Naive thymus-derived CD4-positive, alpha-beta T cell (primary cell): ENCODE measurements around the gene CTTNBP2NL. TPM values are rescaled to one million over a fixed set of nuclear protein-coding genes. Genes with fewer than 3 reads are reported as not detected.
A peak's percentile ranks its signal among the peaks of the same experiment; 100 is the strongest.

Experiments
- ATAC-seq: fragments of 150-1000 bp; cut with Tn5 transposase; 2 replicates; pipeline ENCODE4 v1.10.0; 2021; ENCODE audit warnings: mild to moderate bottlenecking, moderate library complexity
- CTCF ChIA-PET: fragments of 350-600 bp; sonication (Branson Sonifier 250); formaldehyde crosslinking; loops from one replicate; lab custom pipeline; 2021; ENCODE audit warnings: antibody characterized with exemption; lab: Charles Lee
- POLR2A ChIA-PET: fragments of 350-600 bp; sonication (Branson Sonifier 250); formaldehyde crosslinking; loops from one replicate; lab custom pipeline; 2021; ENCODE audit warnings: antibody characterized with exemption, inconsistent platforms; lab: Charles Lee
- DNase-seq, 9 donors: peaks; one replicate each; pipeline versions ENCODE4 v3.0.0 to v3.0.0-alpha.2; 2020 to 2022; ENCODE audit warnings: mixed read lengths in 1 of 9
- H3K27ac ChIP-seq: one replicate; pipeline ENCODE4 v1.7.0; 2013; ENCODE audit warnings: mild to moderate bottlenecking, low read depth, low read length, moderate library complexity
- H3K27me3 ChIP-seq, 2 donors: one replicate each; pipeline ENCODE4 v1.7.0; 2013; ENCODE audit warnings: low read length in 2 of 2, mild to moderate bottlenecking in 2 of 2, moderate library complexity in 2 of 2; ENCODE audit not compliant: control insufficient read depth in 2 of 2, insufficient read depth in 2 of 2
- H3K36me3 ChIP-seq, 3 experiments: 1 replicate in 2 of 3; 2 replicates in 1 of 3; pipeline ENCODE4 v1.7.0; 2013; ENCODE audit warnings: low read length in 3 of 3, mild to moderate bottlenecking in 3 of 3, moderate library complexity in 1 of 3; ENCODE audit not compliant: insufficient read depth in 3 of 3, control insufficient read depth in 2 of 3
- H3K4me1 ChIP-seq, 2 donors: one replicate each; pipeline ENCODE4 v1.7.0; 2013; ENCODE audit warnings: low read length in 2 of 2, mild to moderate bottlenecking in 2 of 2, moderate library complexity in 1 of 2; ENCODE audit not compliant: control insufficient read depth in 2 of 2, insufficient read depth in 2 of 2
- H3K4me3 ChIP-seq: 2 replicates; pipeline ENCODE4 v1.7.0; 2013; ENCODE audit warnings: mild to moderate bottlenecking, low read length
- H3K9me3 ChIP-seq, 3 experiments: 1 replicate in 2 of 3; 2 replicates in 1 of 3; pipeline ENCODE4 v1.7.0; 2013; ENCODE audit warnings: low read length in 3 of 3; ENCODE audit not compliant: control insufficient read depth in 2 of 3
- H3K27ac Mint-ChIP-seq, 9 donors: one replicate each; pipeline ENCODE4 v1.8.0; 2020 to 2022; ENCODE audit warnings: mixed read lengths in 9 of 9, mild to moderate bottlenecking in 8 of 9, moderate library complexity in 5 of 9, inconsistent platforms in 2 of 9
- H3K27me3 Mint-ChIP-seq, 5 donors: one replicate each; pipeline ENCODE4 v1.8.0; 2021 to 2022; ENCODE audit warnings: mixed read lengths in 5 of 5, mild to moderate bottlenecking in 1 of 5
- H3K36me3 Mint-ChIP-seq, 5 donors: one replicate each; pipeline ENCODE4 v1.8.0; 2020 to 2022; ENCODE audit warnings: mixed read lengths in 5 of 5, mild to moderate bottlenecking in 3 of 5, inconsistent platforms in 1 of 5
- H3K4me1 Mint-ChIP-seq, 7 donors: one replicate each; pipeline ENCODE4 v1.8.0; 2020 to 2022; ENCODE audit warnings: mixed read lengths in 7 of 7, mild to moderate bottlenecking in 3 of 7, inconsistent platforms in 1 of 7
- H3K4me3 Mint-ChIP-seq, 10 donors: one replicate each; pipeline ENCODE4 v1.8.0; 2020 to 2022; ENCODE audit warnings: mild to moderate bottlenecking in 10 of 10, mixed read lengths in 10 of 10, moderate library complexity in 6 of 10, inconsistent platforms in 2 of 10
- H3K9me3 Mint-ChIP-seq, 11 donors: one replicate each; pipeline ENCODE4 v1.8.0; 2020 to 2022; ENCODE audit warnings: mixed read lengths in 11 of 11, mild to moderate bottlenecking in 4 of 11, inconsistent platforms in 1 of 11, moderate library complexity in 1 of 11
- intact Hi-C, 2 donors: fragments of 100-400 bp; cut with micrococcal nuclease; formaldehyde crosslinking; loops; one replicate each; pipeline ENCODE4 v1.15.1; 2023
- polyA plus RNA-seq, 2 donors: library from polyadenylated mRNA; unstranded; fragments of 300-500 nt; fragmentation: Illumina TruSeq; gene quantifications; one replicate each; pipeline ENCODE4 v1.2.3, GENCODE V29; 2021
- total RNA-seq, 6 experiments: library from RNA in 5 of 6; stranded (reverse) in 5 of 6; gene quantifications; 1 replicate in 5 of 6; 2 replicates in 1 of 6; pipeline ENCODE4 v1.2.3 and lab custom pipeline; 2021 to 2026

Gene CTTNBP2NL, protein sequence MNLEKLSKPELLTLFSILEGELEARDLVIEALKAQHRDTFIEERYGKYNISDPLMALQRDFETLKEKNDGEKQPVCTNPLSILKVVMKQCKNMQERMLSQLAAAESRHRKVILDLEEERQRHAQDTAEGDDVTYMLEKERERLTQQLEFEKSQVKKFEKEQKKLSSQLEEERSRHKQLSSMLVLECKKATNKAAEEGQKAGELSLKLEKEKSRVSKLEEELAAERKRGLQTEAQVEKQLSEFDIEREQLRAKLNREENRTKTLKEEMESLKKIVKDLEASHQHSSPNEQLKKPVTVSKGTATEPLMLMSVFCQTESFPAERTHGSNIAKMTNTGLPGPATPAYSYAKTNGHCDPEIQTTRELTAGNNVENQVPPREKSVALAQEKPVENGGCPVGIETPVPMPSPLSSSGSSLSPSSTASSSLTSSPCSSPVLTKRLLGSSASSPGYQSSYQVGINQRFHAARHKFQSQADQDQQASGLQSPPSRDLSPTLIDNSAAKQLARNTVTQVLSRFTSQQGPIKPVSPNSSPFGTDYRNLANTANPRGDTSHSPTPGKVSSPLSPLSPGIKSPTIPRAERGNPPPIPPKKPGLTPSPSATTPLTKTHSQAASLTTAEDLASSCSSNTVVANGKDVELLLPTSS
- total RNA-seq (1 to 10 TPM in 2 of 5 experiments, under 1 TPM in 3; 0.32 to 1.8 (median 0.90) TPM), polyA plus RNA-seq (not detected), total RNA-seq (lab: John Stamatoyannopoulos, UW) (not detected)

DNA sequence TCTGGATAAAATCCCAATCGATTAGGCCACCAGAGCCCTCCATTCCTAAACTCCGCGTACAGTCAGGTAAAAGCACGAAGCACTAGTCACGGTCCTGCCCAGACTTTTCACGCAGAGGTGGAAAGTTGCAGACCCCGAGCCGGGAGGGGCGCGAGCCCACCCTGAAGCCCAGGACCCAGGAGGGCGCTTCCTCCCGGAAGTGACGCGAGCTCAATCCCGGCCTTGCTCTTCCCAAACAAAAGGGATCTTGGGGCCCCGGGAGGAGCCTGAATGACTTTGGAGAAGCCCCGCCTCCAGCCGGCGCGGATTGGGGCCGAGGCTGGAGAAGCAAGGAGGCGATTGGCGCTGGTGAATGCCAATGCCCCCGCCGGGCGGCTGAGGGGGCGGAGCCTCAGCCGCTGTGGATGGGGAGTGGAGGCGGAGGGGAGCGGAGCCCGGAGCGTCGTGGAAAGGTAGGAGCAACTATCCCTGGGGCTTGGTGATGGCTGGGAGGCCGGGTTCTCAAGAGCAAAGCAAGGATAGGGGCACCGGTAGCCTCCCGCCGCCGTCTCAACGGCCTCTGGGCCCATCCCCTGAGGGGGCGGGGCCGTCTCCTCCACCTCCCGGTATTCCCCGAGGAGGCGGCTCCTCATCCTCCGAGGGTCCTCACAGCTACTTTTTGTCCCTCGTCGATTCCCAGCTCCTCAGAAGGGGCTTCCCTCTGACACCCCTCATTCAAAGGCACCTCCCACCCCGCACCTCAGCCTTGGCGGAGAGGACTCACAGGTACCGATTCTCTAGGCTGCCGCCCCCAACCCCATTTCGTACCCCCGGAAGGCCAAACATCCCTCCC lies at the start of gene CTTNBP2NL:
CTTNBP2NL (plus strand) TSS at position 394 of the 832 bp plus-strand sequence. CDS start 19,952 bp downstream, outside the sequence.
- H3K36me3 ChIP-seq: no peaks in the 10 kb centered on the region
- Mint-ChIP-seq H3K9me3 (no peaks in the 10 kb centered on the region), H3K27ac (peak within 1 kb of the TSS in 8 of 9 donors; percentile 6 to 88 (median 60)), H3K27me3 (peaks cover 13 to 26% (median 18%) of the 10 kb centered on the region in 5 donors), H3K4me1 (peaks cover 13 to 37% (median 20%) of the 10 kb centered on the region in 7 donors), H3K4me3 (peak within 1 kb of the TSS; percentile 80 to 95 (median 92)), H3K36me3 (no peaks in the 10 kb centered on the region)
- ChIA-PET CTCF (interaction anchor here (0.9 to 1.5 kb wide), 3 partner anchors 24 to 67 kb away, joined by 3 to 6 read pairs (median 3); no protein-coding TSS in a partner anchor), POLR2A (no interaction called here)
- intact Hi-C loops: loop anchor here (1.0 to 10.0 kb wide), 8 partner anchors 223 to 1539 kb away; partner anchors contain the start of genes LRIG2 (in 2 of the 2), SLC16A1 (in 2 of the 2), CAPZA1 (in 1 of the 2) and MAGI3 (in 1 of the 2)
- peaks cover 7 to 14% of the 10 kb centered on the region in 2 donors for H3K4me1 ChIP-seq
- H3K9me3 ChIP-seq: no peaks in the 10 kb centered on the region
- peaks cover 0 to 3% of the 10 kb centered on the region in 2 donors for H3K27me3 ChIP-seq
- peak; percentile 40 to 83 (median 67) for DNase-seq
- peak within 1 kb of the TSS; percentile 32 for H3K27ac ChIP-seq
- H3K4me3 ChIP-seq: peak within 1 kb of the TSS; percentile 91
- ATAC-seq: peak; percentile 95

DNA sequence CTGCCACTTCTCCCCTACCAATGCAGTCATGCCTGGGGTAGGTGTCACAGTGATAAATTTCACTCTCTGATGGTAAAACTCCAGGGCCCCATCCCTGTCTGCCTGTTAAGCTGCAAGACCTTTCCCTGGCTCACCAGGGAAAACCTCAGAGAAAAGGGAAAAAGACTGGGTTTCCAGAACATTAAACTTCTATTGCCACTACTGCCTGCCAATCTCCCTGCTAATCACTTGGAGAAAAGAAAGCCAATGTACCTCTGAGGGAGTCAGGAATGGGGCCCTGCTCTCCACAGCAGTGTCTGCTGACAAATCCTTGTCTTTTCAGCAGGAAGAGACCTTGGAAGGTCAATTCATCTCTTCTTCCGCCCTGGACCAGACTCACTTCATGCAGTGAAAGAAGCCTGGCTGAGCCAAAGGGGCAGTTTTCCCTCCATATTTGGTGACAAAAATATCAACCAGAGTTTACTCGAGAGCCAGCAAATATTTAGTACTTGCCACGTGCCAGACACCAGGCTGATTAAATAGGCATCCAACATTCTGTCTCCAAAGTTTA lies 49.1 kb upstream of the CTTNBP2NL start:
- no peaks in the 10 kb centered on the region for H3K27me3 ChIP-seq
- Mint-ChIP-seq H3K9me3 (peaks cover 2 to 26% (median 11%) of the 10 kb centered on the region in 11 donors), H3K36me3 (peaks cover 0 to 18% (median 3%) of the 10 kb centered on the region in 5 donors), H3K4me1 (peaks cover 11 to 23% (median 18%) of the 10 kb centered on the region in 7 donors), H3K27me3 (peaks cover 2 to 23% (median 6%) of the 10 kb centered on the region in 5 donors), H3K27ac (peak overlapping the region in 1 of 9 donors; percentile 18), H3K4me3 (peak overlapping the region in 1 of 10 donors; percentile 5)
- H3K27ac ChIP-seq: no peak overlapping the region
- peaks cover 0 to 5% (median 0%) of the 10 kb centered on the region in 3 experiments for H3K9me3 ChIP-seq
- H3K4me1 ChIP-seq: peaks cover 12 to 14% of the 10 kb centered on the region in 2 donors
- no peaks in the 10 kb centered on the region for H3K36me3 ChIP-seq
- intact Hi-C loops: no loop called here
- H3K4me3 ChIP-seq: no peak overlapping the region
- ChIA-PET POLR2A (no interaction called here), CTCF (no interaction called here)
- ATAC-seq (no peak), DNase-seq (no peak)

- H3K4me3 Mint-ChIP-seq: no peak overlapping the region
- Histone ChIP-seq H3K9me3 (no peaks in the 10 kb centered on the region), H3K4me3 (no peak overlapping the region), H3K36me3 (no peaks in the 10 kb centered on the region), H3K27ac (no peak overlapping the region), H3K27me3 (peaks cover 0 to 3% of the 10 kb centered on the region in 2 donors), H3K4me1 (no peaks in the 10 kb centered on the region)
- intact Hi-C loops: no loop called here
- H3K36me3 Mint-ChIP-seq: no peaks in the 10 kb centered on the region
- ATAC-seq: no peak
- no peak overlapping the region for H3K27ac Mint-ChIP-seq
- no peak for DNase-seq
- ChIA-PET CTCF (interaction anchor here (0.9 to 2.0 kb wide), 4 partner anchors 10 to 34 kb away, joined by 3 to 8 read pairs (median 4); no protein-coding TSS in a partner anchor), POLR2A (no interaction called here)
- peaks cover 0 to 6% (median 0%) of the 10 kb centered on the region in 7 donors for H3K4me1 Mint-ChIP-seq
- peaks cover 0 to 4% (median 0%) of the 10 kb centered on the region in 11 donors for H3K9me3 Mint-ChIP-seq
- H3K27me3 Mint-ChIP-seq: peaks cover 17 to 44% (median 37%) of the 10 kb centered on the region in 5 donors
These were observed 39.2 kb upstream of the CTTNBP2NL start for GRCh38 chr1:112356765-112357164.

GRCh38 chr1:112357467-112357866 lies 38.5 kb upstream of the CTTNBP2NL start:
- Mint-ChIP-seq H3K27ac (no peak overlapping the region), H3K27me3 (peaks cover 21 to 44% (median 39%) of the 10 kb centered on the region in 5 donors), H3K4me1 (peaks cover 0 to 6% (median 0%) of the 10 kb centered on the region in 7 donors), H3K9me3 (peaks cover 0 to 1% (median 0%) of the 10 kb centered on the region in 11 donors), H3K36me3 (no peaks in the 10 kb centered on the region), H3K4me3 (no peak overlapping the region)
- POLR2A ChIA-PET: interaction anchor here (0.6 kb wide), 1 partner anchor 964 kb away, joined by 3 read pairs; no protein-coding TSS in a partner anchor
- ATAC-seq (no peak), DNase-seq (no peak)
- Histone ChIP-seq H3K27ac (no peak overlapping the region), H3K4me1 (no peaks in the 10 kb centered on the region), H3K27me3 (peaks cover 0 to 3% of the 10 kb centered on the region in 2 donors), H3K4me3 (no peak overlapping the region), H3K36me3 (no peaks in the 10 kb centered on the region), H3K9me3 (no peaks in the 10 kb centered on the region)
- intact Hi-C loops: no loop called here
- CTCF ChIA-PET: interaction anchor here (1.1 to 2.0 kb wide), 6 partner anchors 9 to 109 kb away, joined by 3 to 4 read pairs (median 4); no protein-coding TSS in a partner anchor

DNA sequence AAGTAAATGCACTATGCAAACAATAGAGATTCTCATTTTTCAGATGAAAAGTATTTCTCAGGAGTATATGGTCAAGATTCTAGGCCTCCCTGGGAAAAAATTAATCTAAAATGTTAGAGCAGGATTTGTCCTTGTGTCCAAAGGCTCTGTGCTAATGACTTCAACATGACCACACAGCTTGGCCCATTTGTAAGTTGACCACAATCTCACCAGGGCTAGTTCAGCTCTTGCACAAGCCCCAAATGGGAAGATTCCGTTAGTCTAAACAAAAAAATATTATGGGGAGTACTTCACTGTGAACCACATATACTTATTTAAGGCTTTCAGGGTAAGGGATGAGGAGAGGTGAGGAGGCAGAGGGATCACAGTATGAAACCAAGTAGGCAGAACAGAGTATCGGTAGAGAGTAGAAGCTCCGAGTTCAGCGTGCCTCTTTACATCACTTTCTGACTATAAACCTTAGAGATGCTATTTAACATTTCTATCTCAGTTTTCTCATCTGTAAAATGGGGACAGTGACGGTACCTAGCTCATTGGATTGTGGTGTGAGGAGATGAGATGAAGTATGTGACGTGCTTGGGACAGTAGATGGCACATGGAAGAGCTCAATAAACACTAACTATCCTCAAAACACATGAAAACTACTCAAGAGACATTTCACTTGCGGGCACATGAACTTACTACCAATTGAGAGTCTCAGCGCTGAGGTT lies 37.8 kb upstream of the CTTNBP2NL start:
- peaks cover 0 to 7% of the 10 kb centered on the region in 2 donors for H3K27me3 ChIP-seq
- no peaks in the 10 kb centered on the region for H3K4me1 ChIP-seq
- Mint-ChIP-seq H3K36me3 (no peaks in the 10 kb centered on the region), H3K9me3 (peaks cover 0 to 1% (median 0%) of the 10 kb centered on the region in 11 donors), H3K27me3 (peaks cover 22 to 45% (median 41%) of the 10 kb centered on the region in 5 donors), H3K4me3 (no peak overlapping the region), H3K27ac (no peak overlapping the region), H3K4me1 (peaks cover 0 to 6% (median 0%) of the 10 kb centered on the region in 7 donors)
- no peak overlapping the region for H3K4me3 ChIP-seq
- H3K36me3 ChIP-seq: no peaks in the 10 kb centered on the region
- H3K9me3 ChIP-seq: no peaks in the 10 kb centered on the region
- DNase-seq (no peak), ATAC-seq (no peak)
- ChIA-PET POLR2A (no interaction called here), CTCF (interaction anchor here (0.7 to 2.0 kb wide), 5 partner anchors 11 to 108 kb away, joined by 3 to 4 read pairs (median 4); no protein-coding TSS in a partner anchor)
- intact Hi-C loops: no loop called here
- H3K27ac ChIP-seq: no peak overlapping the region
